Endodermal cell (in vitro differentiated cells): Measurements from ENCODE around the gene SLC25A21. TPM values are rescaled to one million over a fixed set of nuclear protein-coding genes. Genes with fewer than 3 reads are reported as not detected.

ENCODE experiments used
- DNase-seq: peaks from one replicate; pipeline ENCODE4 v3.0.0-alpha.2; 2017
- H3K27ac ChIP-seq: 2 replicates; pipeline ENCODE4 v1.5.1; 2013; ENCODE audit warnings: mild to moderate bottlenecking, low read depth, low read length, moderate library complexity
- H3K27me3 ChIP-seq: 2 replicates; pipeline ENCODE4 v1.6.1; 2013; ENCODE audit warnings: mild to moderate bottlenecking, low read length, moderate library complexity; ENCODE audit not compliant: insufficient read depth, control insufficient read depth, poor library complexity, severe bottlenecking
- H3K36me3 ChIP-seq: 2 replicates; pipeline ENCODE4 v1.7.0; 2013; ENCODE audit warnings: mild to moderate bottlenecking, low read length, moderate library complexity; ENCODE audit not compliant: control insufficient read depth, insufficient read depth
- H3K4me1 ChIP-seq: one replicate; pipeline ENCODE4 v1.7.0; 2013; ENCODE audit warnings: low read length; ENCODE audit not compliant: control insufficient read depth, insufficient read depth
- H3K4me3 ChIP-seq: 2 replicates; pipeline ENCODE4 v1.5.1; 2013; ENCODE audit warnings: mild to moderate bottlenecking, low read length, moderate library complexity
- H3K9ac ChIP-seq: 2 replicates; pipeline ENCODE4 v1.6.1; 2013; ENCODE audit warnings: mild to moderate bottlenecking, low read length, moderate library complexity; ENCODE audit not compliant: poor library complexity, severe bottlenecking; ENCODE audit errors: extremely low read depth
- H3K9me3 ChIP-seq: 2 replicates; pipeline ENCODE4 v1.6.1; 2013; ENCODE audit warnings: mild to moderate bottlenecking, low read length, moderate library complexity; ENCODE audit not compliant: control insufficient read depth
- H3K27ac Mint-ChIP-seq: 2 replicates; pipeline ENCODE4 v1.8.0; 2020; ENCODE audit warnings: mixed read lengths
- H3K27me3 Mint-ChIP-seq: 2 replicates; pipeline ENCODE4 v1.8.0; 2021; ENCODE audit warnings: mild to moderate bottlenecking, mixed read lengths; ENCODE audit not compliant: insufficient read depth
- H3K36me3 Mint-ChIP-seq: 2 replicates; pipeline ENCODE4 v1.8.0; 2020; ENCODE audit warnings: low read depth, mixed read lengths
- H3K4me1 Mint-ChIP-seq: 2 replicates; pipeline ENCODE4 v1.8.0; 2020; ENCODE audit warnings: mixed read lengths
- H3K4me3 Mint-ChIP-seq: 2 replicates; pipeline ENCODE4 v1.8.0; 2020; ENCODE audit warnings: mild to moderate bottlenecking, moderate library complexity, mixed read lengths
- H3K9me3 Mint-ChIP-seq: 2 replicates; pipeline ENCODE4 v1.8.0; 2020; ENCODE audit warnings: mild to moderate bottlenecking, mixed read lengths
- CTCF ChIP-seq: fragments of 200-600 bp; sonication (generic); conservative IDR thresholded peaks from 2 replicates; pipeline ENCODE4 v1.5.0; 2021; ENCODE audit warnings: antibody characterized with exemption, mild to moderate bottlenecking
- WGBS, 2 experiments: methylation state at CpG; one replicate each; pipeline versions ENCODE4 v1.1.5 to v1.1.7; 2013; ENCODE audit warnings: missing lambda C conversion rate in 2 of 2, mixed read lengths in 1 of 2; ENCODE audit not compliant: insufficient coverage in 1 of 2, insufficient read length in 1 of 2; 5-methylcytosine and 5-hydroxymethylcytosine counted together
- total RNA-seq, 2 donors: library from RNA; stranded (reverse); fragmentation: NEBNext Ultra II Directional in 1 of 2; extraction: Animal tissue kit (Norgen Biotek cat#: 25700) in 1 of 2; gene quantifications; 2 replicates in 1 of 2; 3 replicates in 1 of 2; pipeline ENCODE4 v1.2.1, GENCODE V29; 2021

SLC25A21 gene
- total RNA-seq, 2 donors from 2014 or later = 1.9 TPM

- Mint-ChIP-seq H3K4me1 (no peaks in the 10 kb centered on the region), H3K27ac (no peak overlapping the region), H3K36me3 (no peaks in the 10 kb centered on the region), H3K9me3 (no peaks in the 10 kb centered on the region), H3K4me3 (no peak overlapping the region), H3K27me3 (peaks cover 2% of the 10 kb centered on the region)
- no peak overlapping the region for H3K4me3 ChIP-seq
- H3K27ac ChIP-seq = no peak overlapping the region
- H3K9ac ChIP-seq = no peak overlapping the region
- H3K4me1 ChIP-seq = no peaks in the 10 kb centered on the region
- DNase-seq = no peak
- TF ChIP-seq CTCF = no peak
- no peaks in the 10 kb centered on the region for H3K36me3 ChIP-seq
- H3K9me3 ChIP-seq = no peaks in the 10 kb centered on the region
- WGBS, 2 experiments = 90 to 91% methylated on average over 3 of the region's 3 CpGs
- H3K27me3 ChIP-seq = no peaks in the 10 kb centered on the region
Observed at GRCh38 chr14:37133284-37133913, 39.0 kb downstream of the SLC25A21 start.

GRCh38 chr14:37131205-37131604 is 41.2 kb downstream of the SLC25A21 start:
- H3K27ac ChIP-seq = no peak overlapping the region
- no peaks in the 10 kb centered on the region for H3K27me3 ChIP-seq
- H3K4me1 ChIP-seq = no peaks in the 10 kb centered on the region
- Mint-ChIP-seq H3K4me3 (no peak overlapping the region), H3K36me3 (no peaks in the 10 kb centered on the region), H3K4me1 (no peaks in the 10 kb centered on the region), H3K27ac (no peak overlapping the region), H3K9me3 (no peaks in the 10 kb centered on the region), H3K27me3 (no peaks in the 10 kb centered on the region)
- H3K36me3 ChIP-seq = no peaks in the 10 kb centered on the region
- DNase-seq = no peak
- no peak overlapping the region for H3K4me3 ChIP-seq
- no peaks in the 10 kb centered on the region for H3K9me3 ChIP-seq
- TF ChIP-seq CTCF = no peak
- H3K9ac ChIP-seq = no peak overlapping the region
- WGBS, 2 experiments = 96 to 100% methylated on average over 2 of the region's 2 CpGs

- Histone ChIP-seq H3K9ac (no peak overlapping the region), H3K36me3 (no peaks in the 10 kb centered on the region), H3K27me3 (no peaks in the 10 kb centered on the region), H3K9me3 (no peaks in the 10 kb centered on the region), H3K4me1 (no peaks in the 10 kb centered on the region), H3K4me3 (no peak overlapping the region), H3K27ac (no peak overlapping the region)
- 90 to 98% methylated on average over 6 to 7 of the region's 7 CpGs for WGBS, 2 experiments
- H3K4me3 Mint-ChIP-seq = no peak overlapping the region
- no peaks in the 10 kb centered on the region for H3K9me3 Mint-ChIP-seq
- H3K27me3 Mint-ChIP-seq = no peaks in the 10 kb centered on the region
- no peak for DNase-seq
- no peaks in the 10 kb centered on the region for H3K4me1 Mint-ChIP-seq
- no peak for TF ChIP-seq CTCF
- H3K36me3 Mint-ChIP-seq = no peaks in the 10 kb centered on the region
- H3K27ac Mint-ChIP-seq = no peak overlapping the region
Observed at GRCh38 chr14:37129047-37129446, 43.4 kb downstream of the SLC25A21 start.
